ENCODE results near the gene SCN7A. TPM values are rescaled to one million over a fixed set of nuclear protein-coding genes. Genes with fewer than 3 reads are reported as not detected.
A peak's percentile ranks its signal among the peaks of the same experiment; 100 is the strongest.
"Not testable (repeated sequence)": the region's sequence is repeated elsewhere in the genome, so short reads cannot be mapped to it uniquely, and the experiment has no call there.

SCN7A gene
- total RNA-seq, 1 donor, result under 0.01 TPM

DNA sequence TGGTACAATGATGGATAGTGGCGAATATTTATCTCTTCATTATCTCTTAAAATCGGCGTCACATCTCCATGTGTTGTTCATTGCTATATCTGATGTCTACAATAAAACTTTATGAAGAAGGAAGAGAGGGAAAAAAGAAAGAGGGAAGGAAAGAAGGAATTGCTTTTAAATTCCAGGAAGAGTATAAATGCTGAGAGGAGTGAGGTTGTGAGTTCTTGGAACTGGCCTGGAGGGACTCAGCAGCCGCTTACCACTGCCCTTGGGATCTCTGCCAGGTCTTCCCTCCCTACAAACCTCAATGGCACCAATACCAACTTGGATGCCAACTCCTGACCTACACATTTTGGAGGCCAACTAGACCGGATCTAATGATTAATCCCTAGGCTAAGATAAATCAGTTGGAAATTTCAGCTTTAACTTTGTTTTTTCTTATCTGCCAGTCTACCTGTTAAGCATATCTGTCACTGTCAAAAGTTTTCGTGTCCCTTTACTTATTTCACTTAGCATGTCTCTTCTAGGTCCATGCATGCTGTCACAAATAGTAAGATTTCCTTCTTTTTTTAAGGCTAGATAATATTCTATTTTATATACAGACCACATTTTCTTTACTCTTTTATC lies 128.1 kb downstream of the SCN7A start:
- no peak overlapping the region for H3K4me3 ChIP-seq (ENCODE audit: low read depth, low read length)
- no peak for DNase-seq (ENCODE audit: low read depth)
- no peak for TF ChIP-seq CTCF (IDR thresholded peaks at IDR 0.05; ENCODE audit: insufficient read depth, low read depth, low read length)

- TF ChIP-seq CTCF (IDR thresholded peaks at IDR 0.05; ENCODE audit: insufficient read depth, low read depth, low read length), result no peak
- no peak overlapping the region for H3K4me3 ChIP-seq (ENCODE audit: low read depth, low read length)
- DNase-seq (ENCODE audit: low read depth), result no peak
Observed at GRCh38 chr2:166365239-166365638, 128.8 kb downstream of the SCN7A start.

GRCh38 chr2:166364476-166365161 lies 129.4 kb downstream of the SCN7A start:
- no peak for DNase-seq (ENCODE audit: low read depth)
- TF ChIP-seq CTCF (IDR thresholded peaks at IDR 0.05; ENCODE audit: insufficient read depth, low read depth, low read length), result no peak
- no peak overlapping the region for H3K4me3 ChIP-seq (ENCODE audit: low read depth, low read length)

DNA sequence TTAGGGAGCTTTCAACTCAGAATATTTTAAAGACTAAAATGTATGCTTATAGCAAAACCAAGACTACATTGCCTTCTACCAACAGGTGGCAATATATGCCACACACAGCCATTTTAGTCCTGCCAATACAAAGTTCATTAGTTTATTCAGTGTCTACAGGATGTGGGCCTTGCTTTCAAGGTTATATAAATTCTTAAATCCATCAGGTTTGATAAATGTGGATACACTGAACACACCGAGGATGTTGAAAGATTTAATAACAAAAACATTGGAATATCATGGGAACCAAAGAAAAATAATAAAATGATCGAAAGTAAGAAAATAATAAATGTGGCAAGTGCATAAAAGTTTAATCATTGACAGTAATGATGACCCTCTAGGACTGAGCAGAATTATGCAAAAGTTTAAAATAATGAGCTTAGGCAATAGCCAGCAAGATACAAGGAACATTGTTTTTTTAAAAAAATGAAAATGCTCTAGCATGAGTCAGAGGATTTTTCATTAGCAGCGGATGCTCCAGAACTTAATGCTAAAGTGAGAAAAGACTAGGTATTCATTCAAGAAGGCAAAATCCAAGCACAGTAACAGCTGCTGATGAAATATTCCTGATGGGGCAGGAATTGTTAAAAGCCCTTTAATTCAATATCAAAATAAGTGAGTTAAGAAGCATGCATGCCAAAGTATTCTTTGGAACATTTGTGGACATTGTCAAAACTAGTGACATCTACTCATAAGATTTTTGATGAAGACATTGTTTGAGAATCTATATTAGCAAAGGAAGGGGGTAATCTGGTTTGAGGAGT lies 132.5 kb downstream of the SCN7A start:
- DNase-seq (ENCODE audit: low read depth), result peak; percentile 30
- peak; percentile 56 for TF ChIP-seq CTCF (IDR thresholded peaks at IDR 0.05; ENCODE audit: insufficient read depth, low read depth, low read length)
- no peak overlapping the region for H3K4me3 ChIP-seq (ENCODE audit: low read depth, low read length)

DNA sequence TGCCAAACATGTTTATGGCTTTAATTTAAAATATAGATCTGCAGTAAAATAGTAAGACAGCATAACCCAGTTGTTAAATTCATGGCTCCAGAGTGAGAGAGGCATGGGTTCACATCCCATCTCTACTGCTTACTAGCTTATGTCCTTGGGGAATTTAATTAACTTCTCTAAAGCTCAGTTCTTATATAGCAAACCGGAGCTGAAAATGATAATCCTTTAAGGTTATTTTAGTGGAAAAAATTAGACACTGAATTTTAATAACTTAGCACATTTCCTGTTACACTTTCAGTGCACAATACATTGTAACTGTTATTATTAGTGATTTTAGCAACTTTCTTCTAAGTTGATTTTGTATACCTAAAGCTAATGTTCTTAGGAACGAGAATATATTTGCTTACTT lies 133.1 kb downstream of the SCN7A start:
- DNase-seq (ENCODE audit: low read depth), result no peak
- H3K4me3 ChIP-seq (ENCODE audit: low read depth, low read length), result no peak overlapping the region
- TF ChIP-seq CTCF (IDR thresholded peaks at IDR 0.05; ENCODE audit: insufficient read depth, low read depth, low read length), result no peak

DNA sequence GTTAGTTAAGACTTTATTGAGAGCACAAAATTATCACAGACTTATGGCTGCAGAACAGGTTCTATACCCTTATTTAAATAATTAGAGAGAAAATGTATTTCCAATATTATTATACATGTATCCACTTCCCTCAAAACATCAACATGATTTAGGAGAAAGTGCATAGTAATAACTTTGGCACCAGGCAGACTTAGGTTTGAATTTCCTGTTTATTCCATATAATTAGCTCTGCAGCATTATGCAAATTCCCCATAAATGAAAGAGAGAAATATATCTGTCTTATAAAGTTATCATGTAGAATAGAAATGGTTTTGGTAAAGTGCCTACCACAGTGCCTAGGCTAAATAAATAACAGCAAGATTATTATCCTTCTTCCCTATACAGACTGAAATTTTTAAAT lies 133.6 kb downstream of the SCN7A start:
- no peak for TF ChIP-seq CTCF (IDR thresholded peaks at IDR 0.05; ENCODE audit: insufficient read depth, low read depth, low read length)
- H3K4me3 ChIP-seq (ENCODE audit: low read depth, low read length), result no peak overlapping the region
- DNase-seq (ENCODE audit: low read depth), result no peak

DNA sequence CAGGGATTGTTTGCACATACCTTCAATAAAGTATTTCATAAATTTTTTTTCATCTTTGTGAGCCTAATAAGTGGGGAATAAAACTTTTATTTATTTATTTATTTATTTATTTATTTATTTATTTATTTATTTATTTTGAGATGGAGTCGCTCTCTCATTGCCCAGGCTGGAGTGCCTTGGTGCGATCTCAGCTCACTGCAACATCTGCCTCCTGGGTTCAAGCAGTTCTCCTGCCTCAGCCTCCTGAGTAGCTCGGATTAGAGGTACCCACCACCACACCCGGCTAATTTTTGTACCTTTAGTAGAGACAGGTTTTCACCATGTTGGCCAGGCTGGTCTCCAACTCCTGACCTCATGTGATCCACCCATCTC lies 136.1 kb downstream of the SCN7A start:
- H3K4me3 ChIP-seq (ENCODE audit: low read depth, low read length), result not testable (repeated sequence)

More for the DNA sequence above, 136.1 kb downstream of the SCN7A start:
- not testable (repeated sequence) for DNase-seq (ENCODE audit: low read depth)
